Stimulated activated CD4-positive, alpha-beta T cell treated with anti-CD3 and anti-CD28 coated beads, Interleukin-1b, Interleukin-23, amount 100 ng/mL, for 4 hours (primary cell): ENCODE results near the gene PPFIBP1.
"Not testable (repeated sequence)": the region's sequence is repeated elsewhere in the genome, so short reads cannot be mapped to it uniquely, and the experiment has no call there.

ENCODE experiments used
- DNase-seq, 2 donors: peaks; one replicate each; pipeline ENCODE4 v3.0.0-alpha.2; 2020; ENCODE audit warnings: low read depth in 2 of 2

The PPFIBP1 gene

GRCh38 chr12:27566626-27567025 lies 42.6 kb downstream of the PPFIBP1 start:
- no peak for DNase-seq

GRCh38 chr12:27571463-27571862 lies 47.5 kb downstream of the PPFIBP1 start:
- no peak for DNase-seq

- no peak for DNase-seq
Measured at GRCh38 chr12:27572486-27573255, 48.7 kb downstream of the PPFIBP1 start.

- DNase-seq = no peak
Measured at GRCh38 chr12:27573972-27574371, 50.0 kb downstream of the PPFIBP1 start.

- no peak for DNase-seq
Measured at GRCh38 chr12:27575090-27575761, 51.2 kb downstream of the PPFIBP1 start.

GRCh38 chr12:27575762-27576118 lies 51.7 kb downstream of the PPFIBP1 start:
- DNase-seq = no peak

- no peak for DNase-seq
Measured at GRCh38 chr12:27576667-27577347, 52.8 kb downstream of the PPFIBP1 start.

GRCh38 chr12:27577688-27578087 lies 53.7 kb downstream of the PPFIBP1 start:
- DNase-seq = no peak

GRCh38 chr12:27578689-27579372 lies 54.8 kb downstream of the PPFIBP1 start:
- no peak for DNase-seq

GRCh38 chr12:27580561-27581330 lies 56.7 kb downstream of the PPFIBP1 start:
- no peak for DNase-seq

GRCh38 chr12:27581331-27581671 lies 57.3 kb downstream of the PPFIBP1 start:
- DNase-seq = not testable (repeated sequence)

- not testable (repeated sequence) for DNase-seq
Measured at GRCh38 chr12:27581833-27582232, 57.8 kb downstream of the PPFIBP1 start.

GRCh38 chr12:27582445-27582844 lies 58.4 kb downstream of the PPFIBP1 start:
- DNase-seq = not testable (repeated sequence)

GRCh38 chr12:27583057-27583797 lies 59.2 kb downstream of the PPFIBP1 start:
- DNase-seq = no peak

GRCh38 chr12:27583981-27584380 lies 60.0 kb downstream of the PPFIBP1 start:
- DNase-seq = no peak

GRCh38 chr12:27585739-27586265 lies 61.8 kb downstream of the PPFIBP1 start:
- DNase-seq = no peak

GRCh38 chr12:27588075-27588730 lies 64.2 kb downstream of the PPFIBP1 start:
- not testable (repeated sequence) for DNase-seq

GRCh38 chr12:27588776-27589175 lies 64.8 kb downstream of the PPFIBP1 start:
- no peak for DNase-seq

- no peak for DNase-seq
Measured at GRCh38 chr12:27589419-27589818, 65.4 kb downstream of the PPFIBP1 start.

GRCh38 chr12:27591698-27592097 lies 67.7 kb downstream of the PPFIBP1 start:
- not testable (repeated sequence) for DNase-seq
